GM12875 (cell line): ENCODE measurements around the gene BMP8A.

Source experiments
- H3K4me3 ChIP-seq: one replicate; pipeline ENCODE4 v1.5.1; 2011; ENCODE audit warnings: low read depth, low read length, control low read depth
- CTCF ChIP-seq: IDR thresholded peaks from 2 replicates; pipeline ENCODE4 v1.5.1; 2011; ENCODE audit warnings: low read depth, mild to moderate bottlenecking, control low read depth, inconsistent platforms, low read length, moderate library complexity, borderline replicate concordance; ENCODE audit not compliant: insufficient read depth

The BMP8A gene

GRCh38 chr1:39528082-39528481 lies 36.6 kb downstream of the BMP8A start:
- H3K4me3 ChIP-seq: no peak overlapping the region
- no peak for TF ChIP-seq CTCF

GRCh38 chr1:39529901-39530535 lies 38.6 kb downstream of the BMP8A start:
- no peak for TF ChIP-seq CTCF
- no peak overlapping the region for H3K4me3 ChIP-seq

GRCh38 chr1:39531526-39531925 lies 40.1 kb downstream of the BMP8A start:
- H3K4me3 ChIP-seq: no peak overlapping the region
- no peak for TF ChIP-seq CTCF

DNA sequence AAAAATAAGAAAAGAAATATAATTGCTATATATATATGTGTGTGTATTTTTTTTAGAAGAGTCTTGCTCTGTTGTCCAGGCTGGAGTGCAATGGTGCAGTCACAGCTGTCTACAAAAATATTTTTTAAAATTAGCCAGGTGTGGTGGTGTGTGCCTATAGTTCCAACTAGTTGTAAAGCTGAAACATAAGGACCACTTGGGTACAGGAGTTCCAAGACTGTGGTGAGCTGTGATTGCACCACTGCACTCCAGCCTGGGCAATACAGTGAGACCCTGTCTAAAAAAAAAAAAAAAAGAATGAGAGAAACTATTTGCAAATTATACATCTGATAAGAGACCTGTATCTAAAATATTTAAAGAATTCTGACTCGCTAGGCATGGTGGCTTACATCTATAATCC lies 42.0 kb downstream of the BMP8A start:
- TF ChIP-seq CTCF: no peak
- no peak overlapping the region for H3K4me3 ChIP-seq

GRCh38 chr1:39538531-39539251 lies 47.3 kb downstream of the BMP8A start:
- no peak for TF ChIP-seq CTCF
- H3K4me3 ChIP-seq: no peak overlapping the region

DNA sequence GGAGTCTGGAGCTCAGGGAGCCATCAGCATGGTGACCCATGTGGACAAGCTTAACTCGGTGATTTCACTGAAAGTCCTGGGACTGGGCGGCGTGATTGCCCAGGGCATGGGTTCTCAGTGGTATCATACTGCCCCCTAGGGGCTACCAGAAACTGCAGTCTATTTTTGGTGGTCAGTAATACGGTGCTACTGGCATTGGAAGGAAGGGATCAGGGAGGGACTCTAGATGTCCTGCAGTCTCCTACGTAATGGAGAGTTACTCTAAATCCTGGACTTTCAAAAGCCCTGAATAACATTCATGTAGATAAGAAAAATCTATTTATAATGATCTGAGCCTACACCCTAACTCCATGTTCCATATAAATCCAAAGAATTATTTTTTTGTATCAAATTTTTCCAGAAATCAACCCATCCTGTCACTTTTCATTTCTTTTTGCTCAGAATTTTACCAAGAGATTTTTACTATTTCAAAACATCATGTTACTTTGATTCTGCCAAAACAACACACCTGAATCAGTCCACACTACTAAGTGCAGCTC lies 47.9 kb downstream of the BMP8A start:
- H3K4me3 ChIP-seq: no peak overlapping the region
- peak; percentile 84 for TF ChIP-seq CTCF
